Naive thymus-derived CD8-positive, alpha-beta T cell (primary cell): Measurements from ENCODE around the gene ITPK1. TPM values are rescaled to one million over a fixed set of nuclear protein-coding genes. Genes with fewer than 3 reads are reported as not detected.
"Not testable (repeated sequence)": the region's sequence is repeated elsewhere in the genome, so short reads cannot be mapped to it uniquely, and the experiment has no call there.

Experiments
- ATAC-seq, 2 donors: fragments of 150-1000 bp; cut with Tn5 transposase in 1 of 2; sonication (Bioruptor Pico), chemical (Tn5 transposase) in 1 of 2; 1 replicate in 1 of 2; 2 replicates in 1 of 2; pipeline ENCODE4 v1.10.0; 2021; ENCODE audit warnings: mild to moderate bottlenecking in 2 of 2, moderate library complexity in 2 of 2
- POLR2A ChIA-PET: fragments of 350-600 bp; sonication (Branson Sonifier 250); formaldehyde crosslinking; loops from one replicate; lab custom pipeline; 2021; ENCODE audit warnings: antibody characterized with exemption; lab: Charles Lee
- DNase-seq, 10 donors: peaks; one replicate each; pipeline versions ENCODE4 v3.0.0 to v3.0.0-alpha.2; 2020 to 2022
- H3K27ac Mint-ChIP-seq, 10 donors: one replicate each; pipeline ENCODE4 v1.8.0; 2020 to 2022; ENCODE audit warnings: mild to moderate bottlenecking in 10 of 10, mixed read lengths in 10 of 10, moderate library complexity in 4 of 10, inconsistent platforms in 1 of 10
- H3K27me3 Mint-ChIP-seq, 5 donors: one replicate each; pipeline ENCODE4 v1.8.0; 2021 to 2022; ENCODE audit warnings: mixed read lengths in 5 of 5
- H3K36me3 Mint-ChIP-seq, 3 donors: one replicate each; pipeline ENCODE4 v1.8.0; 2020 to 2022; ENCODE audit warnings: mixed read lengths in 3 of 3, mild to moderate bottlenecking in 2 of 3, inconsistent platforms in 1 of 3
- H3K4me1 Mint-ChIP-seq, 4 donors: one replicate each; pipeline ENCODE4 v1.8.0; 2021 to 2022; ENCODE audit warnings: mixed read lengths in 4 of 4
- H3K4me3 Mint-ChIP-seq, 10 donors: one replicate each; pipeline ENCODE4 v1.8.0; 2020 to 2022; ENCODE audit warnings: mild to moderate bottlenecking in 10 of 10, mixed read lengths in 10 of 10, moderate library complexity in 6 of 10, inconsistent platforms in 1 of 10
- H3K9me3 Mint-ChIP-seq, 9 donors: one replicate each; pipeline ENCODE4 v1.8.0; 2020 to 2022; ENCODE audit warnings: mixed read lengths in 9 of 9, mild to moderate bottlenecking in 3 of 9, inconsistent platforms in 1 of 9, moderate library complexity in 1 of 9
- polyA plus RNA-seq, 3 donors: library from polyadenylated mRNA; unstranded; fragments of 300-500 nt; fragmentation: Illumina TruSeq; gene quantifications; one replicate each; pipeline ENCODE4 v1.2.3, GENCODE V29; 2021
- total RNA-seq, 8 experiments: library from RNA in 2 of 8; stranded (reverse) in 2 of 8; gene quantifications; one replicate each; pipeline ENCODE4 v1.2.3 and lab custom pipeline; 2021 to 2026

ITPK1 gene
- total and polyA plus RNA-seq, 5 experiments from 2014 or later: 25.3 to 41.1 (median 33.1) TPM

DNA sequence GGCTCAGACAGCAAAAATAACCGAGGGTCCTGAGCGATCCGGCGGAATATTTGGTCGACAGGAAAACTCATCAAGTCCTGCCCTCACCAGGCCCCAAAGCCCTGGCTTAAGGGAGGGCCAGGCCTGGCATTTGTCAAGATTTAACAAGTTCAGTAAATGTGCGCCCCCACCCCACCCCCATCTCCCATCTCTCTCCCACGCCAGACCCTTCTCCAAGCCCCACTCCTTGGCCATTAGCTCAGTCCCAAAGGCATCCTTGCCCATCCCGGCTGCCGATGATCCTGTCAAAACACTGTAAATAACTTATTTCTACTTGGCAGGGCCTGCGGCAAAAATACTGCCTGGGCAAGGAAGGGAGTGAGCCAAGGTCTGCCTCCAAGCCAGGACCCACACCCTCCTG, 52.8 kb downstream of the ITPK1 start:
- peaks cover 42 to 81% (median 77%) of the 10 kb centered on the region in 4 donors for H3K4me1 Mint-ChIP-seq
- peak overlapping the region in 8 of 10 donors; percentile 53 to 96 (median 75) for H3K27ac Mint-ChIP-seq
- no peaks in the 10 kb centered on the region for H3K27me3 Mint-ChIP-seq
- POLR2A ChIA-PET: interaction anchor here (5.9 kb wide), 1 partner anchor 14 kb away, joined by 41 read pairs; no protein-coding TSS in a partner anchor
- DNase-seq (no peak), ATAC-seq (no peak)
- no peaks in the 10 kb centered on the region for H3K36me3 Mint-ChIP-seq
- H3K4me3 Mint-ChIP-seq: peak overlapping the region in 3 of 10 donors; percentile 36 to 60 (median 49)
- H3K9me3 Mint-ChIP-seq: no peaks in the 10 kb centered on the region

- H3K4me3 Mint-ChIP-seq: peak overlapping the region in 7 of 10 donors; percentile 26 to 88 (median 77)
- ATAC-seq, H3K36me3 Mint-ChIP-seq, DNase-seq, H3K9me3 Mint-ChIP-seq, H3K27me3 Mint-ChIP-seq: not testable (repeated sequence)
- peak overlapping the region; percentile 48 to 96 (median 94) for H3K27ac Mint-ChIP-seq
- H3K4me1 Mint-ChIP-seq: peaks cover 44 to 81% (median 76%) of the 10 kb centered on the region in 4 donors
- POLR2A ChIA-PET: interaction anchor here (3.0 kb wide), 1 partner anchor 20 kb away, joined by 25 read pairs; no protein-coding TSS in a partner anchor
Measured at GRCh38 chr14:93062013-93062412, 53.7 kb downstream of the ITPK1 start.

DNA sequence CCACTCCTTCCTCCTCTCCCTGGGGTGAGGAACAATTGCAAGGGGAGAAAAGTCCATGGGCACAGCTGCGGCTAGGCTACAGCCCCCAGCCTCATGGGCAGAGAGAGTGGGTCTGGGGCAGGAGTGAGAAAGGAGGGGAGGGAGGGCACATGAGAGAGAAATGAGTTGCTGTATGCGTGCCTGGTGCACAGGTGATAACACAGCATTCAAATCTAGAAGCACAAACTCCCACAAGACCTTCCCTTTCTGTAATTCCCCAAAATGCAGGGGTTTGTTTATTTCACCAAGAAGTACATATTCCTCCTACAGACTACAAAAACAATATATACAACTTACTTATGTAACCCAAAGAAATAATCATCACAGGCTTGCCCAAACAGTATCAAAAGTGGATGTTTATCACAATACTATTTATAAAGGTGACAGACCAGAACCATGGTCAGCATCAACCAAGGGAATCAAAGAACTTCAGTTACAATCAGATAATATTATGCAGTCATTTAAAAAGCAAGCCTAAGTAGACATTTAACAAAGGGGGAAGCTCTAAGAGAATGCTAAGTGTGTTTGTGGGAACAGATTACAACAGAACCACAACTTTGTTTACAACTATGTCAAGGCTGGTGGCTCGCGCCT, 54.2 kb downstream of the ITPK1 start:
- no peak for DNase-seq
- peak overlapping the region; percentile 48 to 96 (median 94) for H3K27ac Mint-ChIP-seq
- H3K36me3 Mint-ChIP-seq: no peaks in the 10 kb centered on the region
- H3K27me3 Mint-ChIP-seq: no peaks in the 10 kb centered on the region
- ATAC-seq: no peak
- no peaks in the 10 kb centered on the region for H3K9me3 Mint-ChIP-seq
- H3K4me1 Mint-ChIP-seq: peaks cover 43 to 81% (median 76%) of the 10 kb centered on the region in 4 donors
- H3K4me3 Mint-ChIP-seq: peak overlapping the region in 8 of 10 donors; percentile 0 to 88 (median 78)
- POLR2A ChIA-PET: interaction anchor here (0.5 to 3.0 kb wide), 5 partner anchors 10 to 54 kb away, joined by 3 to 25 read pairs (median 6); partner anchors contain the start of gene ITPK1

DNA sequence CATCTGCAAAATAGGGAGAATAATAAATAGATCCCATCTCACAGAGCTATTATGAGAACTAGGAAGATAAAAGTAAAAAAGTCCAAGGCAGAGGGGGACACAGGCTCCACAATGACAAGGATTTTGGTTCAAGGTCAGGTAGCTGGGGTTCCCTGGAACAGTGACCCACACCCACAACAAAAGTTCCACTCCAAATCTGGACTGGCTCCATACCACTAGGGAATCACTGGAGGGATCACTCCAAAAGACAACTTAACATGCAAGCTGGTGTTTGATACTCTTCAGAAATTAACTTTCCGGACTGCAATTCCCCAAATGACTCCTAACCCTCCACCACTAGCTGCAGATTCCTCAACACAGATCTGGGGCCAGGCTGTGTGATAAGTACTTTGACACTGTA, 54.9 kb downstream of the ITPK1 start:
- ATAC-seq: no peak
- DNase-seq: no peak
- no peaks in the 10 kb centered on the region for H3K36me3 Mint-ChIP-seq
- no peaks in the 10 kb centered on the region for H3K27me3 Mint-ChIP-seq
- no peaks in the 10 kb centered on the region for H3K9me3 Mint-ChIP-seq
- peak overlapping the region; percentile 48 to 88 (median 78) for H3K4me3 Mint-ChIP-seq
- peaks cover 43 to 81% (median 76%) of the 10 kb centered on the region in 4 donors for H3K4me1 Mint-ChIP-seq
- peak overlapping the region; percentile 69 to 96 (median 94) for H3K27ac Mint-ChIP-seq
- POLR2A ChIA-PET: interaction anchor here (0.5 to 3.0 kb wide), 10 partner anchors 9 to 54 kb away, joined by 3 to 25 read pairs (median 5); partner anchors contain the start of gene ITPK1

DNA sequence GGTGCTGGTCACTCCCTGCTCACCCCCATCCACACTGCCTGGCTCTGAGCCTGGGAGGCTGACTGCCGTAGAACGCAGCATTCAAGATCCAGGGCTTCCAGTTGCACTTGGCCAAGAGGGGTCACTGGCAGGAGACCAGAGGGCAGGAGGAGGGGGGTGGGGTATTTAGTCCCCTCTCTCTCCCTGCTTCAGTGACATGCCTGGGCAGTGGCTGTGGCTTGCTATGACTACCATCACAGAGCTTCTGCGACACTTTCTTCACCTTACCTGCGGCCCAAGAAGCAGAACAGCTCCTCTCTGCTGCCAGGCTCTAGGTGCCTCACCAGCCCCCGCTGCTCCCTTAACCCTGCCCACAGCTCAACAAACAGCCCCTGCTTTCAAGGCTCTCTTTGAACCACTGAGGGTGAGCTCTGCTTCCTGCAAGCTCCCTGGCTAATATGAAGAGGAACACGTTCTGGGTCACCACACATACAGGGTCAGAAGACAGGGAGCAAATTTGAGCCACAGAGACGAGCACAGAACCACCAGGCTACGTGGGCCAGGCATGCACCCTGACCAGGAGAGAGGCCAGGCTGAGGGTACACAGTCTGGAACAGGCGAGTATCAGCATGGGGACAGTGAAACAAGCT, 55.7 kb downstream of the ITPK1 start:
- H3K27ac Mint-ChIP-seq: peak overlapping the region; percentile 88 to 96 (median 94)
- H3K4me3 Mint-ChIP-seq: peak overlapping the region; percentile 48 to 88 (median 78)
- no peaks in the 10 kb centered on the region for H3K36me3 Mint-ChIP-seq
- ATAC-seq (peak; percentile 89 to 91), DNase-seq (peak in 9 of 10 donors; percentile 22 to 76 (median 46))
- peaks cover 47 to 81% (median 76%) of the 10 kb centered on the region in 4 donors for H3K4me1 Mint-ChIP-seq
- no peaks in the 10 kb centered on the region for H3K9me3 Mint-ChIP-seq
- no peaks in the 10 kb centered on the region for H3K27me3 Mint-ChIP-seq
- POLR2A ChIA-PET: interaction anchor here (0.6 to 3.0 kb wide), 13 partner anchors 8 to 125 kb away, joined by 3 to 25 read pairs (median 5); partner anchors contain the start of genes ITPK1, LYSET and MOAP1

DNA sequence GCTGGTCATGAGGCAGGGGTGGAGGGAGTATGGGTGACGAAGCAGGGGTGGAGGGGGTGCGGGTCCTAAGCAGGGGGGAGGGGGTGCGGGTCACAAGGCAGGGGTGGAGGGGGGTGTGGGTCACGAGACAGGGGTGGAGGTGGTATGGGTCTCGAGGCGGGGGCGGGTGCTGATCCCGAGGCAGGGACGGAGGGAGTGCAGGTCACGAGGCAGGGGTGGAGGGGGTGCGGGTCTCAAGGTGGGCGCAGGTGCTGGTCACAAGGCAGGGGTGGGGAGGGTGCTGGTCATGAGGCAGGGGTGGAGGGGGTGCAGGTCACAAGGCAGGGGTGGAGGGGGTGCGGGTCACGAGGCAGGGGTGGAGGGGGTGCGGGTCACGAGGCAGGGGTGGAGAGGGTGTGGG, 56.5 kb downstream of the ITPK1 start:
- H3K9me3 Mint-ChIP-seq: no peaks in the 10 kb centered on the region
- no peaks in the 10 kb centered on the region for H3K27me3 Mint-ChIP-seq
- peaks cover 42 to 81% (median 75%) of the 10 kb centered on the region in 4 donors for H3K4me1 Mint-ChIP-seq
- ATAC-seq: no peak
- no peaks in the 10 kb centered on the region for H3K36me3 Mint-ChIP-seq
- no peak overlapping the region for H3K27ac Mint-ChIP-seq
- H3K4me3 Mint-ChIP-seq: no peak overlapping the region
- no peak for DNase-seq
- POLR2A ChIA-PET: interaction anchor here (1.2 to 1.8 kb wide), 3 partner anchors 19 to 24 kb away, joined by 5 to 7 read pairs (median 6); no protein-coding TSS in a partner anchor

DNA sequence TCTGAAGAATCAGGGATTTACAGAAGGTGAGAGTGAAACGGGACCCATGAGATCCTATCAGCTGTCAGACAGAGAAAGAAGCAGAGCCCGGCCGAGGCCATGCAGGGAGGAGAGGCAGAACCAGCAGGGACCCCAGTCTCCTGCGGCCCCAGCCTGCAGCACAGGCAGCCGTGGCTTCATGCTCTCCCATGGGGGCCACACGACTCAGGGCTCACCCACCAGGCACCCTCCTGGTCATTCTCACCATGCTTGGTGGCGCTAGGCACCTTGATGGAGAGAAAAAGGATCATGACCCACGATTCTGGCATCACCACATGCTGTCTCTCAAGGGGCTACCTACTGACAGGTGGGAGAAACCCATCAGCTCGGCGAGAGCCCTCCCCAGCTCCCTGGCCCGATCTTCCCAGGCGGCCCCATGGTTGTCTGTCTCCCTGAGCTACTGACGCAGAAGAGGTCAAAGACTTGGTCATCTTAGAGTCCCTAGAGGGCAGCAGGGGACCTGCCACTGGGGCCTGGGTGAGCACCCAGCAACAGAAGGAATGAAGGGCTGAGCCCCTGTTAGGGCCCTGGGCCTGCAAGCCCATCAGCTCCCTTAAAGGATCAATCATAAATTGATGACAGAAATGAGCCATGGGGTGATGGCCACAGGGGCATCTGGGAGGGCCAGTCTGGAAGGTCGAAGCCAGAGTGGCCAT, 58.0 kb downstream of the ITPK1 start:
- H3K4me1 Mint-ChIP-seq: peaks cover 46 to 82% (median 77%) of the 10 kb centered on the region in 4 donors
- ATAC-seq: no peak
- POLR2A ChIA-PET: interaction anchor here (0.9 to 1.5 kb wide), 2 partner anchors 9 to 58 kb away, joined by 3 read pairs; no protein-coding TSS in a partner anchor
- peaks cover 0 to 2% (median 0%) of the 10 kb centered on the region in 3 donors for H3K36me3 Mint-ChIP-seq
- no peaks in the 10 kb centered on the region for H3K27me3 Mint-ChIP-seq
- no peak for DNase-seq
- no peaks in the 10 kb centered on the region for H3K9me3 Mint-ChIP-seq
- H3K4me3 Mint-ChIP-seq: peak overlapping the region in 9 of 10 donors; percentile 39 to 78 (median 63)
- peak overlapping the region; percentile 84 to 96 (median 93) for H3K27ac Mint-ChIP-seq

- H3K36me3 Mint-ChIP-seq: peaks cover 0 to 2% (median 0%) of the 10 kb centered on the region in 3 donors
- H3K9me3 Mint-ChIP-seq: no peaks in the 10 kb centered on the region
- peak overlapping the region; percentile 84 to 96 (median 93) for H3K27ac Mint-ChIP-seq
- ATAC-seq: no peak
- no peak for DNase-seq
- H3K4me1 Mint-ChIP-seq: peaks cover 46 to 79% (median 70%) of the 10 kb centered on the region in 4 donors
- POLR2A ChIA-PET: interaction anchor here (0.9 to 1.5 kb wide), 2 partner anchors 9 to 58 kb away, joined by 3 read pairs; no protein-coding TSS in a partner anchor
- peak overlapping the region; percentile 13 to 78 (median 59) for H3K4me3 Mint-ChIP-seq
- no peaks in the 10 kb centered on the region for H3K27me3 Mint-ChIP-seq
Measured at GRCh38 chr14:93056840-93057585, 58.7 kb downstream of the ITPK1 start.

DNA sequence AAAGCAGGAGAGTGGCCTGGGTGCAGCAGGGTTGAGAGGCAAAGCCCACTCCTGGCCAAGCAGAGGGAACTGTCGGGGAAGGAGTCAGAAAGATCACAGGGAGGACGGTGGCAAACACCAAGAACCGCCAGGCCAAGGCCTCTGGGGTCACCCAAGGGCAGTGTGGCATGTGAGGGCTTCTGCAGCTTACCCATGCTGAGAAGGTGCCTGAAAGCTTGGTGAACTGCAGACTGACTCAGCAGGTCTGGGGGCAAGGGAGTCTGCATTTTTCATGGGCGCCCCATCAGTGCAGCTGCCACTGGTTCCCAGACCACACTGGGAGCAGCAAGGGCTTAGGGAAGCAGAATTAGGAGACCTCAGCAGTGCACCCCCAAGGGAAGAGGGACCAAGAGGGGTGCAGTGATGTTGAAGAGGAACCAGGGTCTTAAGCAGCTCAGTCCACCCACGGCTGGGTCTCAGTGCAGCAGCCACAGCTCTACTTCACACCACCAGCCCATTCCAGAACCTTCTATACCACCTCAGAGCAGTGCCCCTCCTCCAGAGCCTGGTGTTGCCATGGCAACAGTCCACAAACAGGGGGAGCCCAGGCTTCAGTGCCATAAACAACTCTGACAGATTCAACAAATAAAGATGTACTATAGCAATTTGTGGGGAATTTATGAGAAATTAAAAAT, 59.4 kb downstream of the ITPK1 start:
- Mint-ChIP-seq H3K4me1 (peaks cover 44 to 75% (median 63%) of the 10 kb centered on the region in 4 donors), H3K36me3 (peaks cover 0 to 3% (median 2%) of the 10 kb centered on the region in 3 donors), H3K27ac (peak overlapping the region; percentile 48 to 96 (median 90)), H3K27me3 (no peaks in the 10 kb centered on the region), H3K9me3 (no peaks in the 10 kb centered on the region), H3K4me3 (peak overlapping the region in 6 of 10 donors; percentile 41 to 74 (median 61))
- ATAC-seq (peak; percentile 25 to 70), DNase-seq (peak in 6 of 10 donors; percentile 34 to 69 (median 58))
- POLR2A ChIA-PET: interaction anchor here (0.8 kb wide), 1 partner anchor 8 kb away, joined by 3 read pairs; no protein-coding TSS in a partner anchor

GRCh38 chr14:93055651-93056115, 60.0 kb downstream of the ITPK1 start:
- no peak for DNase-seq
- H3K27ac Mint-ChIP-seq: peak overlapping the region; percentile 34 to 96 (median 90)
- POLR2A ChIA-PET: interaction anchor here (0.8 kb wide), 1 partner anchor 9 kb away, joined by 3 read pairs; no protein-coding TSS in a partner anchor

DNA sequence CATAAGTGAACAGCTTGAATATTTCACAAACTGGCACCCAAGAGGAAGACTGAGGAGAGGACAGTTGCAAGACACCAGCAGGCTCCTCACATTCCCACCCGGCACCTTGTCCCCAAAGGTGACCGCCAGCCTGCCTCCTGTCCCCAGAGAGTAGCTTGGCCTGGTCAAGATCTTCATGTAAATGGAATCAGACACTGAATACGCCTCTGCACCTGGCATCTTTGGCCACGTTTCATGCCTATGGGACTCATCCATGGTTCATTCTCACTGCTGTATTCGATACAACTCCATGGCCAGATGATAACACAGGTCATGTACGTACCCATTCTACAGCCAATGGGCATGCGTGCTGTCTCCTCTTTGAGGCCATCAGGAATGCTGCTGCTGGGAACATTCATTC, 60.8 kb downstream of the ITPK1 start:
- H3K27me3 Mint-ChIP-seq: no peaks in the 10 kb centered on the region
- H3K27ac Mint-ChIP-seq: peak overlapping the region in 9 of 10 donors; percentile 31 to 96 (median 87)
- peaks cover 31 to 61% (median 49%) of the 10 kb centered on the region in 4 donors for H3K4me1 Mint-ChIP-seq
- no peak for DNase-seq
- no peak for ATAC-seq
- peak overlapping the region in 3 of 10 donors; percentile 12 to 19 (median 14) for H3K4me3 Mint-ChIP-seq
- H3K9me3 Mint-ChIP-seq: no peaks in the 10 kb centered on the region
- POLR2A ChIA-PET: no interaction called here
- H3K36me3 Mint-ChIP-seq: peaks cover 0 to 6% (median 4%) of the 10 kb centered on the region in 3 donors

More at GRCh38 chr14:93055651-93056115, 60.0 kb downstream of the ITPK1 start:
- H3K9me3 Mint-ChIP-seq: no peaks in the 10 kb centered on the region
- ATAC-seq: no peak
- no peaks in the 10 kb centered on the region for H3K27me3 Mint-ChIP-seq
- H3K36me3 Mint-ChIP-seq: peaks cover 0 to 4% (median 3%) of the 10 kb centered on the region in 3 donors
- peak overlapping the region in 6 of 10 donors; percentile 17 to 70 (median 52) for H3K4me3 Mint-ChIP-seq
- peaks cover 38 to 69% (median 57%) of the 10 kb centered on the region in 4 donors for H3K4me1 Mint-ChIP-seq
